Adrenal gland (tissue), 5 donors: ENCODE measurements around the gene KIF26A.

ENCODE experiments used
- CTCF ChIP-seq, 6 experiments: fragments of 450-650 bp in 4 of 6; fragments of 200-600 bp in 2 of 6; sonication (generic) in 1 of 6; IDR thresholded peaks; 1 replicate in 5 of 6; 2 replicates in 1 of 6; pipeline versions ENCODE4 v1.5.1 to v1.8.0; 2016 to 2021; ENCODE audit warnings: antibody characterized with exemption in 6 of 6, mild to moderate bottlenecking in 2 of 6, moderate library complexity in 1 of 6
- POLR2A ChIP-seq, 2 donors: fragments of 450-650 bp; IDR thresholded peaks; one replicate each; pipeline ENCODE4 v1.6.1; 2017; ENCODE audit warnings: antibody characterized with exemption in 2 of 2, mild to moderate bottlenecking in 2 of 2, moderate library complexity in 1 of 2
- donor health status: DM: no; HTN: no; CAD: no.

- TF ChIP-seq POLR2A (IDR thresholded peaks at IDR 0.05): no peak
- TF ChIP-seq CTCF (IDR thresholded peaks at IDR 0.05): no peak
These were observed 13.3 kb downstream of the KIF26A start for GRCh38 chr14:104151566-104152245.
